GM06990 (cell line): ENCODE data around the gene KCNH4.
"Not testable (repeated sequence)": the region's sequence is repeated elsewhere in the genome, so short reads cannot be mapped to it uniquely, and the experiment has no call there.

Experiments
- DNase-seq: peaks from one replicate; pipeline ENCODE4 v3.0.0-alpha.2; 2011; ENCODE audit not compliant: insufficient read length; ENCODE audit errors: extremely low read depth
- H3K27me3 ChIP-seq: replicated peaks from 2 replicates; pipeline ENCODE4 v1.6.0; 2011; ENCODE audit warnings: low read length; ENCODE audit not compliant: control insufficient read depth, insufficient read depth
- H3K36me3 ChIP-seq: 2 replicates; pipeline ENCODE4 v1.5.1; 2011; ENCODE audit warnings: low read length; ENCODE audit not compliant: control insufficient read depth, insufficient read depth
- H3K4me3 ChIP-seq: replicated peaks from 2 replicates; pipeline ENCODE4 v1.5.1; 2011; ENCODE audit warnings: low read depth, mild to moderate bottlenecking, control low read depth, low read length
- TF ChIP-seq, protein P1 (sequence below): IDR thresholded peaks from 2 replicates; pipeline ENCODE4 v1.5.1; 2011; ENCODE audit warnings: low read length, control low read depth, mild to moderate bottlenecking, inconsistent platforms; ENCODE audit not compliant: insufficient read depth, poor library complexity, severe bottlenecking

The KCNH4 gene

DNA sequence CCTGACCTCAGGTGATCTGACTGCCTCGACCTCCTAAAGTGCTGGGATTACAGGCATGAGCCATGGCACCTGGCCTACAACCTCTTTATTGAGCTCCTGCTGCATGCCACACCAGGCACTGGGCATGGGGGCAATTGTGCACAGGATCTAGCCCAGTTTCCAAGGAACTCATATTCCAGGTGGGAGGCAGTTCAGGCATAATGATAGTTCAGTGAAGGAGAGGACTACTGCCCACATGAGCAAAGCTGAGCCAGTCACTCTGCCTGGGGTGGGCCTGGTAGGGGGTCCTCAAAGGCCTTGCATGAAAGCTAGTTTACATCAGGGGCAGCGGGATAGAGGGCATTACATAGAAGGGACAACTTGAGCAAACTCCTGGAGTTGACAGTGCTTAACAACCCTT, 6.9 kb upstream of the KCNH4 start:
- Histone ChIP-seq H3K27me3 (no peaks in the 10 kb centered on the region), H3K4me3 (no peak overlapping the region), H3K36me3 (no peaks in the 10 kb centered on the region; the same call in 1 of the 2 replicates)
- TF ChIP-seq, protein P1, sequence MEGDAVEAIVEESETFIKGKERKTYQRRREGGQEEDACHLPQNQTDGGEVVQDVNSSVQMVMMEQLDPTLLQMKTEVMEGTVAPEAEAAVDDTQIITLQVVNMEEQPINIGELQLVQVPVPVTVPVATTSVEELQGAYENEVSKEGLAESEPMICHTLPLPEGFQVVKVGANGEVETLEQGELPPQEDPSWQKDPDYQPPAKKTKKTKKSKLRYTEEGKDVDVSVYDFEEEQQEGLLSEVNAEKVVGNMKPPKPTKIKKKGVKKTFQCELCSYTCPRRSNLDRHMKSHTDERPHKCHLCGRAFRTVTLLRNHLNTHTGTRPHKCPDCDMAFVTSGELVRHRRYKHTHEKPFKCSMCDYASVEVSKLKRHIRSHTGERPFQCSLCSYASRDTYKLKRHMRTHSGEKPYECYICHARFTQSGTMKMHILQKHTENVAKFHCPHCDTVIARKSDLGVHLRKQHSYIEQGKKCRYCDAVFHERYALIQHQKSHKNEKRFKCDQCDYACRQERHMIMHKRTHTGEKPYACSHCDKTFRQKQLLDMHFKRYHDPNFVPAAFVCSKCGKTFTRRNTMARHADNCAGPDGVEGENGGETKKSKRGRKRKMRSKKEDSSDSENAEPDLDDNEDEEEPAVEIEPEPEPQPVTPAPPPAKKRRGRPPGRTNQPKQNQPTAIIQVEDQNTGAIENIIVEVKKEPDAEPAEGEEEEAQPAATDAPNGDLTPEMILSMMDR: no peak
- no peak for DNase-seq

DNA sequence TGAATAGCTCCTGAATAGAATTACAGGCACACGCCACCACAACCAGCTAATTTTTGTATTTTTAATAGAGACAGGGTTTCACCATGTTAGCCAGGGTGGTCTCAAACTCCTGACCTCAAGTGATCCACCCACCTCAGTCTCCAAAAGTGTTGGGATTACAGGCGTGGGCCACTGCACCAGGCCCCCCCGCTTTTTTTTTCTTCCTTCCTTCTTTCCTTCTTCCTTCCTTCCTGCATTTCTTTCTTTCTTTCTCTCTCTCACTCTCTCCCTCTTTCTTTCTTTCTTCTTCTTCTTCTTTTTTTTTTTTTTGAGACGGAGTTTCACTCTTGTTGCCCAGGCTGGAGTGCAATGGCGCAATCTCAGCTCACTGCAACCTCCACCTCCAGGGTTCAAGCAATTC, 5.2 kb upstream of the KCNH4 start:
- not testable (repeated sequence) for H3K4me3 ChIP-seq, H3K36me3 ChIP-seq, DNase-seq, H3K27me3 ChIP-seq

DNA sequence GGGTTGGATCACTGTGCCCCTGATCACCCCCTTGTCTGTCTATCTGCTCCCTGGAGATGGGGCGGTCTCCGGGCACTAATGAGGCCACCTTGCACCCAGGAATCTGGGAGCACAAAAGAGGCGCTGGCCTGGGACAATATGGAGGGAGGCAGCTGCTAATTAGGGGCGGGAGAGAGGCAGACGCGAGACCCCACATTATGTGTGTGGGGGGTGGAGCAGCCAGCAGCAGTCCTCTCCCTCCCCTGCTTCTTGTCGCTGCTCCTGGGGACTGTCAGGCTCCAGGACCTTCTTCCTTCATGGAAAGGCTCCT, 4.6 kb upstream of the KCNH4 start:
- TF ChIP-seq, protein P1: no peak
- no peak overlapping the region for H3K4me3 ChIP-seq
- no peaks in the 10 kb centered on the region for H3K27me3 ChIP-seq
- DNase-seq: no peak
- no peaks in the 10 kb centered on the region for H3K36me3 ChIP-seq

DNA sequence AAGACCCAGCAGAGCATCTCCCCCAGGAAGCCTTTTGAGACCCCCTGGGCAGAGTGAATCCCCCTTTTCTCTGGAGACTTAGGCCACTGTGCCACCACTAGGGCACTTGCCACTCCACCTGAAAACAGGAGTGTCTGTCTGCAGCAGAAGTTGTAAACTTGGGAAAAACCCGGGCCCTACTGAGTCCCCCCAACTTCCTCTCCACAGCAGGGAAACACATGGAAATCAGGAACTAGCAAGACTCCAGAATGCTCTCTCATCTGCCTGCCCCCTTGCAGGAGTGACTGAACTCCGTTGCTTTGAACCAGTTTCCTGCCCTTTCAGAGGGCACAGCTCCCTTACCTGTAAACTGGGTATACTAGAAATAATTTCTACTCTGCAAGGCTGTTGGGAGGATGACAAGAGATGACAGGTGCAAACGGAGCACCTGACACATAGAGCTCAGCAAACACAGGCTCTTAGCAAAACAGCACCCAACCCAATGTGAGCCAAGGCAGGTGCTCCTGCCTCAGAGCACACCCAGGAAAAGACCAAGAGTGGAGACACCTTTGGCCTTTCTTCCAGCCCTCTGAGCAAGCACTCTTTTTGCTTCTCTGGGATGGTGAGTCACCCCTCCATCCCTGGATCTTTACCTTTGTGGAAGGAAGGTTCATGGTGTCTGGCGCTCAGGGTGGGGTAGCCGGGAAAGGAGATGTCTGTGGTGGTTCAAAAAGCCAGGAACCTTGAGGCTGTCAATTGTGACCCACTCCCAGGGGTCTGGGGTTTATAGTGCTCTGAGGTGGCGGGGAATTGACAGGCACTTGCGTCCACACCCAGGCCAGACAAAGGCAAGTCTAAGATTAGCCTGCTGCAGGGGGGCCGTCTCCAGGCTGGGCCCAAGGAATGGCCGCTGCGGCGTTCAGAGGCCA, 4.0 kb upstream of the KCNH4 start, which contains the start of gene HCRT:
Gene HCRT, minus strand, starts transcription at position 740 of the 908 bp plus-strand sequence. Its CDS starts 87 bp downstream, at position 653.
- H3K27me3 ChIP-seq: no peaks in the 10 kb centered on the region
- TF ChIP-seq, protein P1: no peak
- no peak for DNase-seq
- no peaks in the 10 kb centered on the region for H3K36me3 ChIP-seq
- peak within 1 kb of the TSS; percentile 45 for H3K4me3 ChIP-seq

DNA sequence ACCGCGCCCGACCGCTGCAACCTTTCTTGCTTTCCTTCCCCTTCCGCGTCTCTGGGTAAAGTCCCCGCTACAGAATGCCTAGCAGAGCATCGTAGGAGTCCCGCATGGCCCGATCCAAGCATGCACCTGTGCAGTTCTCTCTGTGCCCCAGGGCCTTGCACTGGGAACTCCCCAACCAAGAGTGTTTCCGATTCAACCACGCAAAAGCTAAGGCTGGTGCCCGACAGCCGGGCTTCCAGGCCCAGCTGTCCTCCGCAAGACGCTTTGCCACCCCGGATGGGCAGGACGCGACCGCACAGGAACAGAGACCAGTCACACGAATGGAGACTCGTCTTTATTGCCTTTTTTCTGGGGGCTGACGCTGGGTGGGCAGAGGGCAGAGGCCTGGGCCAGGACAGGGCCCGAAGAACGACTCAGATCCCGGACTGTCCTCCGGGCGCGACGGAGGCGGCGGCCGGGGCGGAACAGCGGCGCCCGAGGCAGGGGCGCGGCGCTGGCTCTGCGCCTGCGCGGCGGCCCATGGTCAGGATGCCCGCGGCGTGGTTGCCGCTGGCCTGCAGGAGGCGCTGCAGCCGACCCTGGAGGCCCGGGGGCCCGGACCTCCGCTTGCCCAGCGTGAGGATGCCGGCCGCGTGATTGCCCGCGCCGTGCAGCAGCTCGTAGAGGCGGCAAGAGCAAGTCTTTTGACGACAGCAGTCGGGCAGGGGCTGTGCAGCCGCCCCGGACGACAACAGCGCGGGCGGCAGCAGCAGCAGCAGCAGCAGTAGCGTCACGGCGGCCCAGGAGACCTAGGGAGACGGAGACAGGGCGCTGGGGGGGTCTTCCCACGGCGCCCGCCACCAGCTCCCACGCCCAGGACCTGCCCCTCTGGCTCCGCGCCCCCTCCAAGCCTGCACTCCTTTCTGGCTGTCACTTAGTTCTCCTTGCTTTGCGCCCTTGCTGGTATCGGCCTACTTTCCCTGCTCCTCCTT, 3.1 kb upstream of the KCNH4 start:
- TF ChIP-seq, protein P1: peak; percentile 58
- no peaks in the 10 kb centered on the region for H3K36me3 ChIP-seq
- peak overlapping the region; percentile 76 for H3K4me3 ChIP-seq
- H3K27me3 ChIP-seq: no peaks in the 10 kb centered on the region
- DNase-seq: peak; percentile 87
